ENCODE results near the gene SEMA4D.

SEMA4D gene

GRCh38 chr9:89473762-89474469 is 24.0 kb downstream of the SEMA4D start:
- TF ChIP-seq EGR1 (IDR thresholded peaks at IDR 0.05): no peak
- no peak for TF ChIP-seq MAX (IDR thresholded peaks at IDR 0.05)
- TF ChIP-seq CREB1 (IDR thresholded peaks at IDR 0.05; ENCODE audit: low read depth): no peak
- TF ChIP-seq RAD21 (IDR thresholded peaks at IDR 0.05; ENCODE audit: low read depth): no peak
- TF ChIP-seq TEAD4 (IDR thresholded peaks at IDR 0.05): no peak
- TF ChIP-seq YY1 (IDR thresholded peaks at IDR 0.05; ENCODE audit: low read depth): no peak
- no peak for TF ChIP-seq NFIC (IDR thresholded peaks at IDR 0.05)

- TF ChIP-seq EGR1 (IDR thresholded peaks at IDR 0.05) (no peak), ZBTB7A (IDR thresholded peaks at IDR 0.05; ENCODE audit: low read depth) (no peak), MAX (IDR thresholded peaks at IDR 0.05) (no peak)
Observed at GRCh38 chr9:89471390-89471789, 26.5 kb downstream of the SEMA4D start.

- TF ChIP-seq RAD21 (IDR thresholded peaks at IDR 0.05; ENCODE audit: low read depth): no peak
- no peak for TF ChIP-seq EP300 (IDR thresholded peaks at IDR 0.05; ENCODE audit: borderline replicate concordance)
- TF ChIP-seq NFIC (IDR thresholded peaks at IDR 0.05): no peak
- TF ChIP-seq TCF12 (IDR thresholded peaks at IDR 0.05; ENCODE audit: low read depth): no peak
- no peak for TF ChIP-seq EGR1 (IDR thresholded peaks at IDR 0.05)
- TF ChIP-seq USF1 (IDR thresholded peaks at IDR 0.05): no peak
- TF ChIP-seq REST (IDR thresholded peaks at IDR 0.05; ENCODE audit: low read depth): no peak
- TF ChIP-seq YY1 (IDR thresholded peaks at IDR 0.05; ENCODE audit: low read depth): no peak
- no peak for TF ChIP-seq ZBTB7A (IDR thresholded peaks at IDR 0.05; ENCODE audit: low read depth)
- no peak for TF ChIP-seq CEBPB (IDR thresholded peaks at IDR 0.05)
- no peak for TF ChIP-seq MAX (IDR thresholded peaks at IDR 0.05)
- TF ChIP-seq CREB1 (IDR thresholded peaks at IDR 0.05; ENCODE audit: low read depth): no peak
- no peak for TF ChIP-seq FOXM1 (IDR thresholded peaks at IDR 0.05; ENCODE audit: borderline replicate concordance, low read depth)
- no peak for TF ChIP-seq TEAD4 (IDR thresholded peaks at IDR 0.05)
- TF ChIP-seq TAF1 (IDR thresholded peaks at IDR 0.05; ENCODE audit: low read depth): no peak
Observed at GRCh38 chr9:89470224-89470839, 27.6 kb downstream of the SEMA4D start.

GRCh38 chr9:89469003-89469402 is 28.9 kb downstream of the SEMA4D start:
- no peak for TF ChIP-seq ZBTB7A (IDR thresholded peaks at IDR 0.05; ENCODE audit: low read depth)
- TF ChIP-seq EP300 (IDR thresholded peaks at IDR 0.05; ENCODE audit: borderline replicate concordance): no peak
- TF ChIP-seq TEAD4 (IDR thresholded peaks at IDR 0.05): no peak
- no peak for TF ChIP-seq YY1 (IDR thresholded peaks at IDR 0.05; ENCODE audit: low read depth)

- TF ChIP-seq TAF1 (IDR thresholded peaks at IDR 0.05; ENCODE audit: low read depth) (no peak), NFIC (IDR thresholded peaks at IDR 0.05) (no peak), FOXM1 (IDR thresholded peaks at IDR 0.05; ENCODE audit: borderline replicate concordance, low read depth) (no peak), RAD21 (IDR thresholded peaks at IDR 0.05; ENCODE audit: low read depth) (no peak), MAX (IDR thresholded peaks at IDR 0.05) (no peak), USF1 (IDR thresholded peaks at IDR 0.05) (no peak), EGR1 (IDR thresholded peaks at IDR 0.05) (no peak), YY1 (IDR thresholded peaks at IDR 0.05; ENCODE audit: low read depth) (no peak), REST (IDR thresholded peaks at IDR 0.05; ENCODE audit: low read depth) (no peak), TCF12 (IDR thresholded peaks at IDR 0.05; ENCODE audit: low read depth) (no peak), ZBTB7A (IDR thresholded peaks at IDR 0.05; ENCODE audit: low read depth) (no peak), CREB1 (IDR thresholded peaks at IDR 0.05; ENCODE audit: low read depth) (no peak), EP300 (IDR thresholded peaks at IDR 0.05; ENCODE audit: borderline replicate concordance) (no peak), TEAD4 (IDR thresholded peaks at IDR 0.05) (no peak), CEBPB (IDR thresholded peaks at IDR 0.05) (no peak)
Observed at GRCh38 chr9:89468281-89468960, 29.5 kb downstream of the SEMA4D start.

All from Ishikawa (cell line).